ENCODE results near the gene PTPRN2. TPM values are rescaled to one million over a fixed set of nuclear protein-coding genes. Genes with fewer than 3 reads are reported as not detected.

The PTPRN2 gene
- total and polyA plus RNA-seq, 7 donors: 3.2 to 7.1 (median 5.5) TPM

DNA sequence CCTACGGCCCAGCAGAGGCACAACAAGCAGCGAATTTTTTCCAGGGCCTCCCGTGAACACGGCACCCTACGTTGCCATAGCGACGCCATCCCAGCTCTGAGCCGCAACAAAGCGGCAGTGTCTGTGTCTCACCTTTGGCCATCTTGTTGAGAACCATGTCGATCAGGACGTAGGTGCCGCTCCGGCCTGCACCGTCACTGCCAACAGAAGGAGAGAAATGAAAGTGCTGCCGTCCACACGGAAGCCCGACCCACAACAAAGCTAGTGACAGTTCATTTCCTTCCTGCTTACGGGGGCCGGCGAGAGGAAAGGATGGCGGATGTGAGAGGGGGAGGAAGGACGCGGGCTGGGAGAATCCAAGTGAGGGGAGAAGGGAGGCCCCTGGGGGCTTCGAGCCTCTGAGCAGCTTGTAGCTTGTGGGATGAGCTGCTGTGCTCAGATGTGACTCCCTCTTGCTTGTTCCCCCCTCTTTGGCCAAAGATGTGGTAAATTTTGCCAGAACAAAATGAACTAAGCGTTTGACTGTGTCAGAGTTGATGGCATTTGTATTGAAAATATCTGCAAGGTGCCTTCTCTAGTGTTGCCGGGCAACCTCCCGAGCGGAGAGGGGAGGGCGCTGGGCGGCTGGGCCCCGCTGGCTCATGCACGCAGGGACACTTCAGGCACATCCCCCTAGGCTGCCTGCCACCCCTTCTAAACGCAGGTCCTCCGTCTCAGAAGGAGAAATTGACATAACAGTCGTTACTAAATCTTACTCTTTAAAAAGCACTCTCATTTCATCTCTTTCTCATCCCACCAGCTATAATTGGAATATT is 1018.6 kb downstream of the PTPRN2 start:
- Histone ChIP-seq H3K27me3 (no peaks in the 10 kb centered on the region), H3K36me3 (no peaks in the 10 kb centered on the region), H3K4me3 (peak overlapping the region; percentile 30 to 54 (median 49)), H3K9me3 (no peaks in the 10 kb centered on the region), H3K4me1 (peaks cover 0 to 14% (median 8%) of the 10 kb centered on the region in 4 donors), H3K27ac (peak overlapping the region in 3 of 4 donors; percentile 3 to 13 (median 10))
- 18 to 33% methylated on average over 35 of the region's 35 CpGs for WGBS, 2 donors
- intact Hi-C loops (cut with DNase I): no loop called here
- DNase-seq: peak; percentile 77
- TF ChIP-seq EP300 (IDR thresholded peaks at IDR 0.05): no peak
- no peak for TF ChIP-seq POLR2A (IDR thresholded peaks at IDR 0.05)
- TF ChIP-seq POLR2AphosphoS5 (IDR thresholded peaks at IDR 0.05): no peak
- TF ChIP-seq, protein P1, sequence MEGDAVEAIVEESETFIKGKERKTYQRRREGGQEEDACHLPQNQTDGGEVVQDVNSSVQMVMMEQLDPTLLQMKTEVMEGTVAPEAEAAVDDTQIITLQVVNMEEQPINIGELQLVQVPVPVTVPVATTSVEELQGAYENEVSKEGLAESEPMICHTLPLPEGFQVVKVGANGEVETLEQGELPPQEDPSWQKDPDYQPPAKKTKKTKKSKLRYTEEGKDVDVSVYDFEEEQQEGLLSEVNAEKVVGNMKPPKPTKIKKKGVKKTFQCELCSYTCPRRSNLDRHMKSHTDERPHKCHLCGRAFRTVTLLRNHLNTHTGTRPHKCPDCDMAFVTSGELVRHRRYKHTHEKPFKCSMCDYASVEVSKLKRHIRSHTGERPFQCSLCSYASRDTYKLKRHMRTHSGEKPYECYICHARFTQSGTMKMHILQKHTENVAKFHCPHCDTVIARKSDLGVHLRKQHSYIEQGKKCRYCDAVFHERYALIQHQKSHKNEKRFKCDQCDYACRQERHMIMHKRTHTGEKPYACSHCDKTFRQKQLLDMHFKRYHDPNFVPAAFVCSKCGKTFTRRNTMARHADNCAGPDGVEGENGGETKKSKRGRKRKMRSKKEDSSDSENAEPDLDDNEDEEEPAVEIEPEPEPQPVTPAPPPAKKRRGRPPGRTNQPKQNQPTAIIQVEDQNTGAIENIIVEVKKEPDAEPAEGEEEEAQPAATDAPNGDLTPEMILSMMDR (IDR thresholded peaks at IDR 0.05): no peak

GRCh38 chr7:157568106-157568769 is 1019.4 kb downstream of the PTPRN2 start:
- Histone ChIP-seq H3K4me3 (peak overlapping the region; percentile 30 to 54 (median 49)), H3K27me3 (no peaks in the 10 kb centered on the region), H3K9me3 (no peaks in the 10 kb centered on the region), H3K36me3 (no peaks in the 10 kb centered on the region), H3K27ac (peak overlapping the region in 2 of 4 donors; percentile 10 to 13), H3K4me1 (peaks cover 0 to 14% (median 8%) of the 10 kb centered on the region in 4 donors)
- intact Hi-C loops (cut with DNase I): no loop called here
- DNase-seq: peak; percentile 22
- 54 to 61% methylated on average over 25 of the region's 25 CpGs for WGBS, 2 donors
- TF ChIP-seq EP300 (IDR thresholded peaks at IDR 0.05) (no peak), POLR2AphosphoS5 (IDR thresholded peaks at IDR 0.05) (no peak), POLR2A (IDR thresholded peaks at IDR 0.05) (no peak)
- TF ChIP-seq, protein P1 (IDR thresholded peaks at IDR 0.05): no peak

DNA sequence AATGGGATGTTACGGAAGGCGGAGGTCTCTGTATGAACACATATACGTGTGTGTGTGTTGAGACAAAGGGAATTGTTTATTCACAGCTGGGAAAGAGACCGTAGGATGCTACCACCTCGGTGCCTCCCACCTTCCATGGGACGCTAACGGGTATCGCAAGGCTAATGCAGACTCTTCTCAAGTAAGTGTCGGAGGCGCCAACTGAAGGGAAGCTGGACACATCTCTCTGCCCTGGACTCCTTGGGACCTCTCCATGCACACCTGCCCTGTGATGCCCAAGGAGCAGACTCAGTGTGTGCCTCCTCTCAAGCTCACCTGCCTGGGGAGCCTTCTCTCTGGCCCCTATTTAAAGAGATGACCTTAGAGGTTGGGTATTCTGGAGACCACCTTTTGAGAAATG is 1020.0 kb downstream of the PTPRN2 start:
- 97% methylated on average over 10 of the region's 10 CpGs for WGBS, 2 donors
- intact Hi-C loops (cut with DNase I): no loop called here
- H3K27me3 ChIP-seq: no peaks in the 10 kb centered on the region
- no peak overlapping the region for H3K27ac ChIP-seq
- no peaks in the 10 kb centered on the region for H3K36me3 ChIP-seq
- H3K9me3 ChIP-seq: no peaks in the 10 kb centered on the region
- DNase-seq: peak; percentile 56
- no peak overlapping the region for H3K4me3 ChIP-seq
- TF ChIP-seq, protein P1 (IDR thresholded peaks at IDR 0.05): no peak
- no peak for TF ChIP-seq POLR2AphosphoS5 (IDR thresholded peaks at IDR 0.05)
- no peak for TF ChIP-seq EP300 (IDR thresholded peaks at IDR 0.05)
- TF ChIP-seq POLR2A (IDR thresholded peaks at IDR 0.05): no peak
- peaks cover 0 to 14% (median 8%) of the 10 kb centered on the region in 4 donors for H3K4me1 ChIP-seq

DNA sequence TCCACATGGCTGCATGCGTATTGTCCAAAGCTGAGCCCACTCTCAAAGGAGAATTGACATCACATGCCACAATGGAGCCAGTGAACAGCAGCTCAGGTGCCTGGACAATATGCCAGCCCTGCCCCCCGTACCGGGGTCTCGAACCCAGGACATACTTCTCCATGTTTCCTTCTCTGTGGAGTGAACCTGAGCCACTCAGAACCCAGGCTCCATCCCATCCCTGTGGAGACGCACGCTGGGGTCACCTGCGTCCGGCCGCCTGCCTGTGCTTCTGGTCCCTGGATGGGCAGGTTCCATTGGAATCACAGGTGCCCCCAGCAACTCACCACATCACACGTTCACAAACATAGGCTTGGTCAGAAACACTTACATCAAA is 1021.0 kb downstream of the PTPRN2 start:
- WGBS, 2 donors: 96 to 97% methylated on average over 10 of the region's 10 CpGs
- no peak for TF ChIP-seq POLR2A (IDR thresholded peaks at IDR 0.05)
- TF ChIP-seq EP300 (IDR thresholded peaks at IDR 0.05): no peak
- no peak for TF ChIP-seq POLR2AphosphoS5 (IDR thresholded peaks at IDR 0.05)
- TF ChIP-seq, protein P1 (IDR thresholded peaks at IDR 0.05): no peak
- peak; percentile 38 for DNase-seq

More for the DNA sequence above, 1021.0 kb downstream of the PTPRN2 start:
- H3K27me3 ChIP-seq: no peaks in the 10 kb centered on the region
- no peaks in the 10 kb centered on the region for H3K9me3 ChIP-seq
- peaks cover 0 to 14% (median 8%) of the 10 kb centered on the region in 4 donors for H3K4me1 ChIP-seq
- no peak overlapping the region for H3K4me3 ChIP-seq
- no peaks in the 10 kb centered on the region for H3K36me3 ChIP-seq
- H3K27ac ChIP-seq: no peak overlapping the region
- intact Hi-C loops (cut with DNase I): no loop called here

All from sigmoid colon (tissue), 7 donors.